MM.1S (cell line): ENCODE results near the gene PSKH1.

Source experiments
- DNase-seq: peaks from one replicate; pipeline ENCODE4 v3.0.0-alpha.2; 2015
- H2AFZ ChIP-seq: fragments of 300-600 bp; sonication (generic); 2 replicates; pipeline ENCODE4 v1.6.0; 2016; ENCODE audit warnings: antibody characterized with exemption, low read length
- H3F3A ChIP-seq: fragments of 300-600 bp; sonication (generic); 2 replicates; pipeline ENCODE4 v1.6.1; 2016; ENCODE audit warnings: mild to moderate bottlenecking, antibody characterized with exemption, low read length, moderate library complexity, mixed read lengths; ENCODE audit not compliant: insufficient read depth
- H3K27ac ChIP-seq: fragments of 300-600 bp; sonication (generic); 2 replicates; pipeline ENCODE4 v1.5.1; 2016; ENCODE audit warnings: mild to moderate bottlenecking, low read length
- H3K27me3 ChIP-seq: fragments of 300-600 bp; sonication (generic); replicated peaks from 2 replicates; pipeline ENCODE4 v1.6.0; 2016; ENCODE audit warnings: low read length; ENCODE audit not compliant: insufficient read depth
- H3K36me3 ChIP-seq: fragments of 300-600 bp; sonication (generic); replicated peaks from 2 replicates; pipeline ENCODE4 v1.6.1; 2016; ENCODE audit warnings: mild to moderate bottlenecking, low read length, mixed read lengths; ENCODE audit not compliant: insufficient read depth
- H3K4me1 ChIP-seq: fragments of 300-600 bp; sonication (generic); 2 replicates; pipeline ENCODE4 v1.6.1; 2016; ENCODE audit warnings: low read length, mixed read lengths
- H3K4me2 ChIP-seq: fragments of 300-600 bp; sonication (generic); 2 replicates; pipeline ENCODE4 v1.6.0; 2016; ENCODE audit warnings: low read depth, low read length
- H3K4me3 ChIP-seq: fragments of 300-600 bp; sonication (generic); 2 replicates; pipeline ENCODE4 v1.5.1; 2016; ENCODE audit warnings: low read length, mixed read lengths
- H3K79me2 ChIP-seq: fragments of 300-600 bp; sonication (generic); 2 replicates; pipeline ENCODE4 v1.6.1; 2016; ENCODE audit warnings: mixed run types, low read length, mixed read lengths
- H3K9ac ChIP-seq: fragments of 300-600 bp; sonication (generic); 2 replicates; pipeline ENCODE4 v1.6.1; 2016; ENCODE audit warnings: low read length, mixed read lengths
- H3K9me2 ChIP-seq: fragments of 300-600 bp; sonication (generic); replicated peaks from 2 replicates; pipeline ENCODE4 v1.6.1; 2016; ENCODE audit warnings: mild to moderate bottlenecking, low read length, mixed read lengths; ENCODE audit not compliant: insufficient read depth
- H3K9me3 ChIP-seq: fragments of 300-600 bp; sonication (generic); replicated peaks from 2 replicates; pipeline ENCODE4 v1.6.1; 2016; ENCODE audit warnings: mild to moderate bottlenecking, low read length, mixed read lengths; ENCODE audit not compliant: insufficient read depth
- H4K20me1 ChIP-seq: fragments of 300-600 bp; sonication (generic); 2 replicates; pipeline ENCODE4 v1.6.1; 2016; ENCODE audit warnings: mild to moderate bottlenecking, low read length, moderate library complexity, mixed read lengths; ENCODE audit not compliant: insufficient read depth
- EZH2 ChIP-seq: fragments of 300-600 bp; sonication (generic); optimal IDR thresholded peaks from 2 replicates; pipeline ENCODE3; 2017; ENCODE audit warnings: low read depth, mild to moderate bottlenecking, antibody characterized with exemption, low read length, mixed read lengths
- EZH2phosphoT487 ChIP-seq: fragments of 300-600 bp; sonication (generic); IDR thresholded peaks from 2 replicates; pipeline ENCODE4 v1.6.1; 2018; ENCODE audit warnings: antibody characterized with exemption, low read length
- TF ChIP-seq, protein P1 (sequence below): fragments of 300-600 bp; sonication (generic); IDR thresholded peaks from 2 replicates; pipeline ENCODE4 v1.5.1; 2016; ENCODE audit warnings: antibody characterized with exemption, low read length, mixed read lengths

The PSKH1 gene

DNA sequence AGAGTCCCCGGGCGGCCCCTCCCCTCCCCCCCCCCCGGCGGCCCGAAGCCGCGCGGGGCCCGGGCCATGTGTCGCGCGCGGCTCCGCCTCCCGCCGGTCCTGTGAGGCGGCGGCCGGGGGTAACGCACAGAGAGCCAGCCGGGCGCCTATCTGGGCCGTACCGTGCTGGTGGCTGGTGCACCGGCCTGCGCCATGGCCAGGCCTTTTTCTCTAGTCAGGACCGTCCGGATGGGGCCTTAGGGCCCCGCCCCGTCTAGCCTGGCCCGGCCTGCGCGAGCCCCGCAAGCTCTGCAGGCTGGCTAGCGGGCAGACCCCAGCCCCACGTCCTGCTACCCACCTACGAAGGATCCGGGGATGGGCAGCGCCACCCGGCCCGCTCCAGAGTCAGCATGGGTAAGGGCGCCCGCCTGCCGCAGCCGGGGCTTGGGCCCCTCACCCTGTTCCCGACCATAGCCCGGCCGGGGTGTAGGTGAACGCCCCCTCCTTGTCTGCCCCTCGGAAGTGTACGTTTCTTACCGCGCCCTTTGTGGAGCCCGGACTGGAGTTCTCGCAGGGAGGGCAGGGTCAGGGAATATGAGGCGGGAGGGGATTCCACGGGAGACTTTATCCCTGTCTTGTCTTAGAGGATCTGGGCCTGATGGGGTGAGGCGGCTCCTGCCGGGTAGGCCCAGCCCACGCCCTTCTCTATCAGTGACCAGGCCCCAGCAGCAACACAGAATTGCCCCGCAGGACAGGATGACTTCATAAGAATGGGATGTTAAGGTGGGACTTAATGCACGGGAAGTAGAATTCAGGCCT is 45.8 kb upstream of the PSKH1 start, which contains the start of gene CENPT:
Gene CENPT, minus strand, starts transcription at position 630 of the 798 bp plus-strand sequence. CDS start 13,834 bp downstream, outside the sequence.
- H4K20me1 ChIP-seq = no peaks in the 10 kb centered on the region
- H3K9ac ChIP-seq = peak within 1 kb of the TSS; percentile 88
- no peaks in the 10 kb centered on the region for H3K36me3 ChIP-seq
- DNase-seq = peak; percentile 70
- H3K9me3 ChIP-seq = no peaks in the 10 kb centered on the region
- no peaks in the 10 kb centered on the region for H3K9me2 ChIP-seq
- TF ChIP-seq, protein P1, sequence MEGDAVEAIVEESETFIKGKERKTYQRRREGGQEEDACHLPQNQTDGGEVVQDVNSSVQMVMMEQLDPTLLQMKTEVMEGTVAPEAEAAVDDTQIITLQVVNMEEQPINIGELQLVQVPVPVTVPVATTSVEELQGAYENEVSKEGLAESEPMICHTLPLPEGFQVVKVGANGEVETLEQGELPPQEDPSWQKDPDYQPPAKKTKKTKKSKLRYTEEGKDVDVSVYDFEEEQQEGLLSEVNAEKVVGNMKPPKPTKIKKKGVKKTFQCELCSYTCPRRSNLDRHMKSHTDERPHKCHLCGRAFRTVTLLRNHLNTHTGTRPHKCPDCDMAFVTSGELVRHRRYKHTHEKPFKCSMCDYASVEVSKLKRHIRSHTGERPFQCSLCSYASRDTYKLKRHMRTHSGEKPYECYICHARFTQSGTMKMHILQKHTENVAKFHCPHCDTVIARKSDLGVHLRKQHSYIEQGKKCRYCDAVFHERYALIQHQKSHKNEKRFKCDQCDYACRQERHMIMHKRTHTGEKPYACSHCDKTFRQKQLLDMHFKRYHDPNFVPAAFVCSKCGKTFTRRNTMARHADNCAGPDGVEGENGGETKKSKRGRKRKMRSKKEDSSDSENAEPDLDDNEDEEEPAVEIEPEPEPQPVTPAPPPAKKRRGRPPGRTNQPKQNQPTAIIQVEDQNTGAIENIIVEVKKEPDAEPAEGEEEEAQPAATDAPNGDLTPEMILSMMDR = no peak
- TF ChIP-seq EZH2phosphoT487 (no peak), EZH2 (no peak)
- H3K27ac ChIP-seq = peak within 1 kb of the TSS; percentile 78
- peak within 1 kb of the TSS; percentile 99 for H3K4me3 ChIP-seq
- H3K4me2 ChIP-seq = peak within 1 kb of the TSS; percentile 99
- H3K79me2 ChIP-seq = peaks cover 91% of the 10 kb centered on the region
- peaks cover 20% of the 10 kb centered on the region for H3K4me1 ChIP-seq
- H2AFZ ChIP-seq = peak within 1 kb of the TSS; percentile 94
- peaks cover 33% of the 10 kb centered on the region for H3F3A ChIP-seq
- H3K27me3 ChIP-seq = no peaks in the 10 kb centered on the region

DNA sequence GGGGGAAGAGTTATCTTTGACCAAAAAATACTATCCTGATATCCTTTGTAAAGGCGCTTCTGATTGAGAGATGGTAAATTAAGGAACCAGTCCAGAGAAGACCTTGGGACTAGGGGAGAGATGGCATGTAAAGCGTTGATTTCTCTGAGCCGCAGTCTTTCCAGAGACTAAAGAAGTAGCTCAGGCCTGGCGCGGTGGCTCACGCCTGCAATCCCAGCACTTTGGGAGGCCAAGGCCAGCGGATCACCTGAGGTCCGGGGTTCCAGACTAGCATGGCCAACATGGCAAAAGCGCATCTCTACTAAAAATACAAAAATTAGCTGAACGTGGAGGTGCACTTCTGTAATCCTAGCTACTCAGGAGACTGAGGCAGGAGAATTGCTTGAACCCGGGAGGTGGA is 44.9 kb upstream of the PSKH1 start:
- DNase-seq = no peak
- H3K9ac ChIP-seq = peak overlapping the region; percentile 88; the same call in 1 of the 2 replicates
- peak overlapping the region; percentile 71 for H3K4me2 ChIP-seq
- H3K9me2 ChIP-seq = no peaks in the 10 kb centered on the region
- H3K27me3 ChIP-seq = no peaks in the 10 kb centered on the region
- H2AFZ ChIP-seq = no peak overlapping the region
- H3K4me1 ChIP-seq = peaks cover 20% of the 10 kb centered on the region
- no peaks in the 10 kb centered on the region for H3K36me3 ChIP-seq
- peaks cover 25% of the 10 kb centered on the region for H3F3A ChIP-seq
- H3K27ac ChIP-seq = no peak overlapping the region
- TF ChIP-seq EZH2 = no peak
- TF ChIP-seq EZH2phosphoT487 = no peak
- TF ChIP-seq, protein P1 = no peak
- peaks cover 91% of the 10 kb centered on the region for H3K79me2 ChIP-seq
- H3K4me3 ChIP-seq = peak overlapping the region; percentile 99
- H4K20me1 ChIP-seq = no peaks in the 10 kb centered on the region
- no peaks in the 10 kb centered on the region for H3K9me3 ChIP-seq

DNA sequence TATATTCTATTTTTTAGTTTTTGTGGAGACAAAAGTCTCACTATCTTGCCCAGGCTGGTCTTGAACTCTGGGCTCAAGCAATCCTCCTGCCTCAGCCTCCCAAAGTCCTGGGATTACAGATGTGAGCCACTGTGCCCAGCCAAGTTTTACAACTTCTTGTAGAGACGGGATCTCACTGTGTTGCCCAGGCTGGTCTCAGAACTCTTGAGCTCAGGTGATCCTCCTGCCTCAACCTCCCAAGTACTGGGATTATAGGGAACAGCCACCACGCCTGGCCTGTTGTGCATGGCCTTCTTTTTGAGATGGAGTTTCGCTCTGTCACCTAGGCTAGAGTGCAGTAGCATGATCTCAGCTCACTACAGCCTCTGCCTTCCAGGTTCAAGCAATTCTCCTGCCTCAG is 39.4 kb upstream of the PSKH1 start:
- no peaks in the 10 kb centered on the region for H3K9me3 ChIP-seq
- H3F3A ChIP-seq = no peaks in the 10 kb centered on the region
- no peak overlapping the region for H2AFZ ChIP-seq
- no peak overlapping the region for H3K9ac ChIP-seq
- H3K4me2 ChIP-seq = no peak overlapping the region
- H4K20me1 ChIP-seq = peaks cover 11% of the 10 kb centered on the region; the same call in 1 of the 2 replicates
- peaks cover 99% of the 10 kb centered on the region for H3K79me2 ChIP-seq
- no peak overlapping the region for H3K4me3 ChIP-seq
- no peaks in the 10 kb centered on the region for H3K9me2 ChIP-seq
- TF ChIP-seq EZH2phosphoT487 (no peak), EZH2 (no peak)
- TF ChIP-seq, protein P1 = no peak
- H3K27me3 ChIP-seq = no peaks in the 10 kb centered on the region
- no peaks in the 10 kb centered on the region for H3K36me3 ChIP-seq
- no peaks in the 10 kb centered on the region for H3K4me1 ChIP-seq
- no peak overlapping the region for H3K27ac ChIP-seq
- no peak for DNase-seq
